Gastroesophageal sphincter (tissue), 4 donors: ENCODE data around the gene RBM47. TPM values are rescaled to one million over a fixed set of nuclear protein-coding genes. Genes with fewer than 3 reads are reported as not detected.
"Not testable (repeated sequence)": the region's sequence is repeated elsewhere in the genome, so short reads cannot be mapped to it uniquely, and the experiment has no call there.

Source experiments
- ATAC-seq: fragments of 150-250 bp; one replicate; pipeline ENCODE4 v1.9.1; 2016; ENCODE audit warnings: mild to moderate bottlenecking, moderate library complexity
- H3K27ac ChIP-seq, 4 donors: fragments of 200-600 bp; sonication (generic) in 3 of 4; 1 replicate in 3 of 4; 2 replicates in 1 of 4; pipeline ENCODE4 v1.5.1; 2016 to 2019
- H3K27me3 ChIP-seq: fragments of 200-600 bp; sonication (generic); one replicate; pipeline ENCODE4 v1.5.1; 2019
- H3K36me3 ChIP-seq, 2 donors: fragments of 200-600 bp; sonication (generic); one replicate each; pipeline ENCODE4 v1.5.1; 2019; ENCODE audit warnings: control low read depth in 1 of 2
- H3K4me1 ChIP-seq, 3 donors: fragments of 200-600 bp; sonication (generic); 1 replicate in 2 of 3; 2 replicates in 1 of 3; pipeline ENCODE4 v1.5.1; 2016 to 2019; ENCODE audit warnings: control low read depth in 2 of 3
- H3K4me3 ChIP-seq, 2 donors: fragments of 200-600 bp; sonication (generic); one replicate each; pipeline ENCODE4 v1.5.1; 2019; ENCODE audit warnings: mild to moderate bottlenecking in 1 of 2, moderate library complexity in 1 of 2
- H3K9me3 ChIP-seq, 3 donors: fragments of 200-600 bp; sonication (generic); one replicate each; pipeline ENCODE4 v1.5.1; 2017 to 2019; ENCODE audit warnings: control low read depth in 2 of 3
- EP300 ChIP-seq: sonication (generic); formaldehyde crosslinking; IDR thresholded peaks from one replicate; pipeline ENCODE4 v1.6.1; 2017; ENCODE audit warnings: antibody characterized with exemption, mild to moderate bottlenecking
- POLR2A ChIP-seq, 2 donors: fragments of 450-650 bp; IDR thresholded peaks; one replicate each; pipeline ENCODE4 v1.6.1; 2017; ENCODE audit warnings: antibody characterized with exemption in 2 of 2, mild to moderate bottlenecking in 2 of 2, moderate library complexity in 1 of 2
- POLR2AphosphoS5 ChIP-seq: sonication (generic); formaldehyde crosslinking; IDR thresholded peaks from one replicate; pipeline ENCODE4 v1.6.1; 2017; ENCODE audit warnings: antibody characterized with exemption
- WGBS, 2 donors: methylation state at CpG; one replicate each; pipeline ENCODE4 v1.1.5; 2018; ENCODE audit warnings: low coverage in 1 of 2; 5-methylcytosine and 5-hydroxymethylcytosine counted together
- total RNA-seq, 4 donors: library from RNA; depleted of rRNA; stranded (reverse); fragments of >200 nt; gene quantifications; one replicate each; pipeline ENCODE4 v1.1.0, GENCODE V29; 2016
- TF ChIP-seq, protein P1 (sequence below), 4 experiments: fragments of 200-600 bp in 2 of 4; fragments of 450-650 bp in 2 of 4; sonication (generic) in 1 of 4; IDR thresholded peaks; one replicate each; pipeline ENCODE4 v1.5.1; 2017 to 2019; ENCODE audit warnings: antibody characterized with exemption in 4 of 4, mild to moderate bottlenecking in 2 of 4, moderate library complexity in 2 of 4

RBM47 gene
- total RNA-seq, 4 donors from 2014 or later: 9.1 to 36.9 (median 26.4) TPM

DNA sequence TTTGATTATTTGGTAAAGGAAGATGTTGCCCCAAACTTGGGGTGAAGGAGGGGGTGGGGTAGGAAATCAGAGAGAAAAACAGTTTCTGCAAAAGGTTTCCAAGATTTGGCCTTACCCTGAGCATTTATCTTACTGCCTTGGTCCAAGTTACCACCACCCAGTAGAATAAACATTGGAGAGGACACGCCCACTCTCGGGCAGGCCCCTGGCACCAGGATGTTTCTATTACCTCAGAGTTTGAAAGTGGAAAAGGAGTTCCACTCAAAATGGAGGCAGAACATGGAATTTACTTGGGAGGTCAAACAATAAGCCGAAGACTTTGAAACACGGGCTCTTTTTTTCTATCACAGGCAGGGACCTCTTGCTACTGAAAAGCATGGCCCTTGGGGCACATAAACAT, 180.8 kb downstream of the RBM47 start:
- TF ChIP-seq POLR2A (IDR thresholded peaks at IDR 0.05) (no peak), EP300 (no peak), POLR2AphosphoS5 (no peak)
- TF ChIP-seq, protein P1, sequence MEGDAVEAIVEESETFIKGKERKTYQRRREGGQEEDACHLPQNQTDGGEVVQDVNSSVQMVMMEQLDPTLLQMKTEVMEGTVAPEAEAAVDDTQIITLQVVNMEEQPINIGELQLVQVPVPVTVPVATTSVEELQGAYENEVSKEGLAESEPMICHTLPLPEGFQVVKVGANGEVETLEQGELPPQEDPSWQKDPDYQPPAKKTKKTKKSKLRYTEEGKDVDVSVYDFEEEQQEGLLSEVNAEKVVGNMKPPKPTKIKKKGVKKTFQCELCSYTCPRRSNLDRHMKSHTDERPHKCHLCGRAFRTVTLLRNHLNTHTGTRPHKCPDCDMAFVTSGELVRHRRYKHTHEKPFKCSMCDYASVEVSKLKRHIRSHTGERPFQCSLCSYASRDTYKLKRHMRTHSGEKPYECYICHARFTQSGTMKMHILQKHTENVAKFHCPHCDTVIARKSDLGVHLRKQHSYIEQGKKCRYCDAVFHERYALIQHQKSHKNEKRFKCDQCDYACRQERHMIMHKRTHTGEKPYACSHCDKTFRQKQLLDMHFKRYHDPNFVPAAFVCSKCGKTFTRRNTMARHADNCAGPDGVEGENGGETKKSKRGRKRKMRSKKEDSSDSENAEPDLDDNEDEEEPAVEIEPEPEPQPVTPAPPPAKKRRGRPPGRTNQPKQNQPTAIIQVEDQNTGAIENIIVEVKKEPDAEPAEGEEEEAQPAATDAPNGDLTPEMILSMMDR (IDR thresholded peaks at IDR 0.05): no peak
- Histone ChIP-seq H3K36me3 (no peaks in the 10 kb centered on the region), H3K4me1 (peaks cover 0 to 6% (median 0%) of the 10 kb centered on the region in 3 donors), H3K4me3 (no peak overlapping the region), H3K9me3 (no peaks in the 10 kb centered on the region), H3K27me3 (no peaks in the 10 kb centered on the region), H3K27ac (no peak overlapping the region)
- no peak for ATAC-seq
- WGBS, 2 donors: 80 to 81% methylated on average over 4 of the region's 4 CpGs

DNA sequence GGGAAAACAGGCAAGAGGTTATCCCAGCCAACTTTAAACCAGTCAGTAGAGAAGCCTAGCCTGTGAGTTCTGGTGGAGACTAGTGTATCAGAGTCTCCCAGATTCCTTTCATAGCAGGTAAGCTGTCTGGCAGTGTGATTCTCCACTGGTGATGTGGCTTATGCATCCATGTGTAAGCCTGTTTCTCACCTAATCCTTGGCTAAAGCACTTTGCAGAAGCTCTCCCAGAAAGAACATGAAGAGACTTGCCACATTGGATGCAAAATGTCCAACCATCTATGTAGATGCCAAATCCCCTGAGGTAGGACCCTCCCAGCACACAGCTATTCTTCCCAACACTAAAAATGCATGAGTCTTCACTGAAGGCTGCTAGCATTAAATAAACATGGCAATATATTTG, 182.8 kb downstream of the RBM47 start:
- Histone ChIP-seq H3K36me3 (no peaks in the 10 kb centered on the region), H3K27ac (no peak overlapping the region), H3K4me1 (no peaks in the 10 kb centered on the region), H3K9me3 (no peaks in the 10 kb centered on the region), H3K4me3 (no peak overlapping the region), H3K27me3 (no peaks in the 10 kb centered on the region)
- TF ChIP-seq, protein P1 (IDR thresholded peaks at IDR 0.05): no peak
- TF ChIP-seq EP300: no peak
- no peak for TF ChIP-seq POLR2A (IDR thresholded peaks at IDR 0.05)
- no peak for TF ChIP-seq POLR2AphosphoS5
- ATAC-seq: no peak

DNA sequence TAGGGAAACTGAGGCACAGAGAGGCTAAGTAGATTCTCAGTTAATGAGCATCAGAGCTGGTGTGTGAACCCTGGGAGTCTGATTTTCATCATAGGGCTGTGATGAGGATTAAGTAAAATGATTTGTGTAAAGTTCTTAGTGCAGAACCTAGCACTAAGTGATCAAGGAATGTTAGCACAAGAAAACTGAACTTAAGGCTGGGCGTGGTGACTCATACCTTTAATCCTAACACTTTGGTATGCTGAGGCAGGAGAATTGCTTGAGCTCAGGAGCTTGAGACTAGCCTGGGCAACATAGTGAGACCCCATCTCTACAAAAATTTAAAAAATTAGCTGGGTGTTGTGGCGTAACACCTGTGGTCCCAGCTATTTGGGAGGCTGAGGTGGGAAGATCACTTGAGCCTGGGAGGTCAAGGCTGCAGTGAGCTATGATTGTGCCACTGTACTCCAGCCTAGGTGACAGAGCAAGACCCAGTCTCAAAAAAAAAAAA, 183.4 kb downstream of the RBM47 start:
- not testable (repeated sequence) for H3K36me3 ChIP-seq, H3K9me3 ChIP-seq, H3K27me3 ChIP-seq, ATAC-seq, H3K27ac ChIP-seq, H3K4me1 ChIP-seq, H3K4me3 ChIP-seq
- WGBS, 2 donors: 100% methylated on average over 1 of the region's 2 CpGs; no CpG with 5 or more reads in 1 of the 2 donors

DNA sequence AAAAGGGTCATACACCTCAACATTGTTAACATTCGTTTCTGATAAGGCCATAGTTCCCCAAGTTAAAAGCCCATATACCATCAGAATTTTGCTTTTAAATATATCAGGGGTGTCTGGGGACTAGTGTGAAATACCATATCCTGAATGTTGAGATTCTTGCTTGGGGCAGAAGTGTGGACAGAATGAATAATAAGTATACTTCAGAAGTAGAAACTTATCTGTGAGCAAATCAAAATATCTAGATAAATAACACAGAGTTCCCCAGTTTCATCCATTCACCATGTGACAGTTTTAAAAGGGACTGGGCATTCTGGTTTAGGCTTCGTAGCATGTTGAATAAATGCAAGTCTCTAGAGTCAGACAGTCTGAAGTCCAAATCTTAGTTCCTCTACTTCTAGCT, 184.0 kb downstream of the RBM47 start:
- Histone ChIP-seq H3K27me3 (no peaks in the 10 kb centered on the region), H3K27ac (no peak overlapping the region), H3K4me3 (no peak overlapping the region), H3K4me1 (no peaks in the 10 kb centered on the region), H3K36me3 (no peaks in the 10 kb centered on the region), H3K9me3 (no peaks in the 10 kb centered on the region)
- TF ChIP-seq EP300: no peak
- WGBS, 2 donors: 55 to 61% methylated on average over 2 of the region's 2 CpGs
- no peak for ATAC-seq

DNA sequence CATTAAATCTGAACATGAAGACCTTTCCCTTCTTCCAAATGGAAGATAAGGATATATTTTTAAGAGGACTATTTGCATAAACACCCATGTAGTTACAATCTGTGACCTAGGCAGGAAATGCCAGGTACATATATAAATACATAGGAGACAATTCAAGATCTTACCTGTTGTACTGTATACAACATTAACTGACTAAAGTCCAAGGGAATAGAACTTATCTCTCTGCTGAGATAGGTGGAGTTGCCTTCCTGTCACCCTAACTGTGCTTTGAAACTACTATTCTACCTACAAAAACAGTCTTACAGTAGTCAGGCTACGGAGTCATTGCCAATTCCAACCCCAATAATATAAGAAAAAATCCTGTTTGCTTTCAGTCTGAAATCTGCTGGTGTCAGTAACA, 188.2 kb downstream of the RBM47 start:
- H3K4me1 ChIP-seq: no peaks in the 10 kb centered on the region
- H3K4me3 ChIP-seq: no peak overlapping the region
- H3K27ac ChIP-seq: no peak overlapping the region
- H3K36me3 ChIP-seq: no peaks in the 10 kb centered on the region
- TF ChIP-seq EP300 (no peak), POLR2A (IDR thresholded peaks at IDR 0.05) (no peak), POLR2AphosphoS5 (no peak)
- TF ChIP-seq, protein P1 (IDR thresholded peaks at IDR 0.05): no peak
- 77 to 86% methylated on average over 1 of the region's 1 CpG for WGBS, 2 donors
- ATAC-seq: no peak
- peaks cover 0 to 7% (median 0%) of the 10 kb centered on the region in 3 donors for H3K9me3 ChIP-seq
- no peaks in the 10 kb centered on the region for H3K27me3 ChIP-seq

DNA sequence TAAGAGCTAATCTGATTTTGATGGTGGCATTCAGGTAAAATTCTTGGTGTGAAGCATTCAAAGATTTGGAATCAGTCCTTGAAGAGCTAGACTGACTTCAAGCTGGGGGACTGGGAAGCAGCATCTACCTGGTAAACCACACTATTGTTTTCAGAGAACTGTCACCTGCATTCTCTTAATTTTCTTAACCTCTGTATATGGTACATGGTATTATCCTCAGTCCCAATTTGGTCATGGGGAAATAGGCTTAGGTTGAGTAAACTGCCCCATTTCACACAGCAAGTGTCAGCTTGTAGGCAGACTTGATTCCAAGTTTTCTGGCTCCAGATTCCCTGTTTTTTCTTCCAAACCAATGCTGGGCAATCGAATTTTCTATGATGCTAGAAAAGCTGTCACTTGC, 190.1 kb downstream of the RBM47 start:
- Histone ChIP-seq H3K4me1 (no peaks in the 10 kb centered on the region), H3K36me3 (no peaks in the 10 kb centered on the region), H3K27ac (no peak overlapping the region), H3K4me3 (no peak overlapping the region), H3K27me3 (no peaks in the 10 kb centered on the region), H3K9me3 (peaks cover 0 to 7% (median 0%) of the 10 kb centered on the region in 3 donors)
- TF ChIP-seq, protein P1 (IDR thresholded peaks at IDR 0.05): no peak
- WGBS, 2 donors: 67 to 100% methylated on average over 1 of the region's 1 CpG
- ATAC-seq: no peak
